ENCODE results near the gene TTC34. TPM values are rescaled to one million over a fixed set of nuclear protein-coding genes. Genes with fewer than 3 reads are reported as not detected.
"Not testable (repeated sequence)": the region's sequence is repeated elsewhere in the genome, so short reads cannot be mapped to it uniquely, and the experiment has no call there.

The TTC34 gene
- total RNA-seq, 6 experiments from 2014 or later = 0.06 to 0.23 (median 0.18) TPM; not detected in 1

DNA sequence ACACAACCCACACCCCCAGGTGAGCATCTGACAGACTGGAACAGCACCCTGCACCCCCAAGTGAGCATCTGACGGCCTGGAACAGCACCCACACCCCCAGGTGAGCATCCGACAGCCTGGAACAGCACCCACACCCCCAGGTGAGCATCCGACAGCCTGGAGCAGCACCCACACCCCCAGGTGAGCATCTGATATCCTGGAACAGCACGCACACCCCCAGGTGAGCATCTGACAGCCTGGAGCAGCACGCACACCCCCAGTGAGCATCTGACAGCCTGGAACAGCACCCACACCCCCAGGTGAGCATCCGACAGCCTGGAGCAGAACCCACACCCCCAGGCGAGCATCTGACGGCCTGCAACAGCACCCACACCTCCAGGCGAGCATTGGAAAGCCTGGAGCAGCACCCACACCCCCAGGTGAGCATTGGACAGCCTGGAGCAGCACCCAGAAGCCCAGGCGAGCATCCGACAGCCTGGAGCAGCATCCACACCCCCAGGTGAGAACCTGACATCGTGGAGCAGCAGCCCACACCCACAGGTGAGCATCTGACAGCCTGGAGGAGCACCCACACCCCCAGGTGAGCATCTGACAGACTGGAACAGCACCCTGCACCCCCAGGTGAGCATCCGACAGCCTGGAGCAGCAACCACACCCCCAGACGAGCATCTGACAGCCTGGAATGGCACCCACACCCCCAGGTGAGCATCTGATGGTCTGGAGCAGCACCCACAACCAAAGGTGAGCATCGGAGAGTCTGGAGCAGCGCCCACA, 149.2 kb downstream of the TTC34 start:
- H3K4me1 ChIP-seq; H3K9me3 ChIP-seq; H3K27me3 ChIP-seq; H3K4me3 ChIP-seq; H3K36me3 ChIP-seq; H3K27ac ChIP-seq; ATAC-seq; intact Hi-C loops (cut with DNase I): not testable (repeated sequence)
- WGBS (ENCODE audit: insufficient coverage, low coverage, low lambda C conversion rate, missing lambda C conversion rate) = 19% methylated on average over 14 of the region's 16 CpGs
- peak in 2 of 3 donors; percentile 23 to 61 for DNase-seq

- intact Hi-C loops (cut with DNase I) = no loop called here
- no peaks in the 10 kb centered on the region for H3K36me3 ChIP-seq
- no peak overlapping the region for H3K27ac ChIP-seq
- no peak overlapping the region for H3K4me3 ChIP-seq
- peaks cover 0 to 6% (median 0%) of the 10 kb centered on the region in 4 donors for H3K9me3 ChIP-seq
- DNase-seq = peak in 1 of 3 donors; percentile 13
- no peak for ATAC-seq
- no peaks in the 10 kb centered on the region for H3K4me1 ChIP-seq
- WGBS (ENCODE audit: insufficient coverage, low coverage, low lambda C conversion rate, missing lambda C conversion rate) = 26% methylated on average over 4 of the region's 10 CpGs
- no peaks in the 10 kb centered on the region for H3K27me3 ChIP-seq
- TF ChIP-seq POLR2A (IDR thresholded peaks at IDR 0.05) = no peak
- TF ChIP-seq, protein P1, sequence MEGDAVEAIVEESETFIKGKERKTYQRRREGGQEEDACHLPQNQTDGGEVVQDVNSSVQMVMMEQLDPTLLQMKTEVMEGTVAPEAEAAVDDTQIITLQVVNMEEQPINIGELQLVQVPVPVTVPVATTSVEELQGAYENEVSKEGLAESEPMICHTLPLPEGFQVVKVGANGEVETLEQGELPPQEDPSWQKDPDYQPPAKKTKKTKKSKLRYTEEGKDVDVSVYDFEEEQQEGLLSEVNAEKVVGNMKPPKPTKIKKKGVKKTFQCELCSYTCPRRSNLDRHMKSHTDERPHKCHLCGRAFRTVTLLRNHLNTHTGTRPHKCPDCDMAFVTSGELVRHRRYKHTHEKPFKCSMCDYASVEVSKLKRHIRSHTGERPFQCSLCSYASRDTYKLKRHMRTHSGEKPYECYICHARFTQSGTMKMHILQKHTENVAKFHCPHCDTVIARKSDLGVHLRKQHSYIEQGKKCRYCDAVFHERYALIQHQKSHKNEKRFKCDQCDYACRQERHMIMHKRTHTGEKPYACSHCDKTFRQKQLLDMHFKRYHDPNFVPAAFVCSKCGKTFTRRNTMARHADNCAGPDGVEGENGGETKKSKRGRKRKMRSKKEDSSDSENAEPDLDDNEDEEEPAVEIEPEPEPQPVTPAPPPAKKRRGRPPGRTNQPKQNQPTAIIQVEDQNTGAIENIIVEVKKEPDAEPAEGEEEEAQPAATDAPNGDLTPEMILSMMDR (IDR thresholded peaks at IDR 0.05) = no peak
Measured at GRCh38 chr1:2650967-2651645, 150.4 kb downstream of the TTC34 start.

DNA sequence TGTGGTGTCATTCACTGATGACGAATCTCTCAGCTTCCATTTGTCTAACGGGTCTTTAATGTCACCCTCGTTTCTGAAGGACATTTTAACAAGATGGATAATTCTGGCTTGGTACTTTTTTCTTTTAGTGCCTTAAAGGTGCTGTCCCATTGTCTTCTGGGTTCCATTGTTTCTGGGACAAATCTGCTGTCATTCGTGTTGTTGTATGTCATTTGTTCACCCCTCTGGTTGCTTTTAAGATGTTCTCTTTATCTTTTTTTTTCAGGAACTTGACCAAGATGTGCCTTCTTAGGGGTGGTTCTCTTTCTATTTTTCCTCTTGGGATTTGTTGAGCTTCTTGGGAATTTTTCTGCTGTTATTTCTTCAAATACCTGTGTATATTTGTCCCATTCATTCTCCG, 154.7 kb downstream of the TTC34 start:
- Histone ChIP-seq H3K4me1 (peaks cover 0 to 5% (median 0%) of the 10 kb centered on the region in 4 donors), H3K27ac (no peak overlapping the region), H3K36me3 (no peaks in the 10 kb centered on the region), H3K4me3 (no peak overlapping the region), H3K27me3 (no peaks in the 10 kb centered on the region), H3K9me3 (peaks cover 0 to 6% (median 0%) of the 10 kb centered on the region in 4 donors)
- ATAC-seq (no peak), DNase-seq (no peak)
- no peak for TF ChIP-seq POLR2A (IDR thresholded peaks at IDR 0.05)
- TF ChIP-seq, protein P1 (IDR thresholded peaks at IDR 0.05) = no peak
- 67% methylated on average over 5 of the region's 5 CpGs for WGBS (ENCODE audit: insufficient coverage, low coverage, low lambda C conversion rate, missing lambda C conversion rate)
- intact Hi-C loops (cut with DNase I) = loop anchor here (10.0 kb wide), 2 partner anchors 82 to 92 kb away; partner anchors contain the start of gene TNFRSF14 (in 1 of the 2)

DNA sequence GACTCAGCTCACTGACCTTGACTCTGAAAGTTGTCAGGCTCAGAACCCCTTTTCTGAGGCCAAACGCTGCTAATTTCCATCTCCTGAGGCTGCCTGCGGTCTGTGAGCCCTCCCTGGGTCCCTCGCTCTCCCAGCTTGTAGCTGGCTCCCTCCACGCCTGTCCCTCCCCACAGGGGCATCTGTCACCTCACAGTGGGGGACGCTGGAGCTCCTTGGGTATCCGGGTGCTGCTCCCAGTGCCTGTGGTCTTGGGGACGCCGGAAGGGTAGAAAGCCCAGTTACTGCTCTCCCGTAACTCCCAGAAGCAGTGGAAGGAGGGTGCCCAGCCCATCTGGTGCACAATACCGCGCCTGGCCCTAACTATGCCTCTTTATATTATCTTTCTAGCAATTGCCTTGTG, 155.7 kb downstream of the TTC34 start:
- intact Hi-C loops (cut with DNase I) = loop anchor here (10.0 kb wide), 2 partner anchors 81 to 91 kb away; partner anchors contain the start of gene TNFRSF14 (in 1 of the 2)

More for the DNA sequence above, 155.7 kb downstream of the TTC34 start:
- no peak overlapping the region for H3K27ac ChIP-seq
- TF ChIP-seq, protein P1 (IDR thresholded peaks at IDR 0.05) = no peak
- no peak for TF ChIP-seq POLR2A (IDR thresholded peaks at IDR 0.05)
- H3K36me3 ChIP-seq = no peaks in the 10 kb centered on the region
- ATAC-seq (no peak), DNase-seq (peak in 1 of 3 donors; percentile 48)
- H3K4me1 ChIP-seq = peaks cover 0 to 7% (median 0%) of the 10 kb centered on the region in 4 donors
- no peaks in the 10 kb centered on the region for H3K27me3 ChIP-seq
- H3K9me3 ChIP-seq = peaks cover 0 to 6% (median 0%) of the 10 kb centered on the region in 4 donors
- 90% methylated on average over 2 of the region's 11 CpGs for WGBS (ENCODE audit: insufficient coverage, low coverage, low lambda C conversion rate, missing lambda C conversion rate)
- no peak overlapping the region for H3K4me3 ChIP-seq
